ENCODE data around the gene PHOSPHO2.

PHOSPHO2 gene

DNA sequence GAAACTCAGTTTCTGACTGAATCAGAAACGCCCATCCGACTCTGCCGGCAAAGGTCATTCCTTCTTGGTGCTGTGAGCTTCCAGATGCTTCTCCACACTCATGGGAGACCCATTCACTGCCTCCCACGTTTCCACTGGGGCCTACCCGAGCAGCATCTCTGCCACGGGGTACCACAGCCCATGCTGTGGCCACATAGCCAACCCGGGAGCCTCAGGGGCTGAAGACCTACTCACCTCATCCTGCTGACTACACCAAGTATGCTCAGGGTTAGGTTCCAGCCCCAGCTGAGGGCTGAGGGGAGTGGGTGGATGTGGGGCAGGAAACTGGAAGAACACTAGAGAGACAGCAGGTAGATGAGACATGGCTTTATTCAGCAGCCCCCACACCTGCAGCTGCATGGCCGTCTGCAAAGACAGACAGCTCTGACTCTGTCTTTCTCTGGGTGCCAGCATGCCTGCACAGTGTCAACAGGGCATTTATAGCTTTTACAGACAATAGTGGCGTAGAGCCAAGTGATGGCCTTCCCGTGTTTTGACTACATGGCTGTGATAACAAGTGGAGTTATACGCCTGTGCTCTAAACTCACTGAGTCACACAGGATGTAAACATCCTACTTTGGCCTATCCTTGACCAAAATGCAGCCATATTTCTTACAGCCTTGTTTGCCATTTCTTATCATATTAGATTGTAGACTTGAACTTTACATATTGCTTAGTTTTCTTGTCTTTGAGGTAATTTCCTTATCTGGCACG lies 22.8 kb downstream of the PHOSPHO2 start:
- no peak for DNase-seq (ENCODE audit: low read depth in 2 of 2)

DNA sequence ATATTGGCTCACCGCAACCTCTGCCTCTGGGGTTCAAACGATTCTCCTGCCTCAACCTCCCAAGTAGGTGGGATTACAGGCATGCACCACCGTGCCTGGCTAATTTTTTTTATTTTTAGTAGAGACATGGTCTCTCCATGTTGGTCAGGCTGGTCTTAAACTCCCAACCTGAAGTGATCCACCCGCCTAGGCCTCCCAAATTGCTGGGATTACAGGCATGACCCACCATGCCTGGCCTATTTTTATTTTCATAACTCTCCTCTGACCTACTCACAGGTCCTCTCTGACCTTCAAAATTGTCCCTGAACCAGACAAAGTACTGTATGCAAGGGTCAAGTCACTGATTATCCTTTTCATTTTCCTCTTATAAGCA lies 23.4 kb downstream of the PHOSPHO2 start:
- DNase-seq (ENCODE audit: low read depth in 2 of 2): no peak

DNA sequence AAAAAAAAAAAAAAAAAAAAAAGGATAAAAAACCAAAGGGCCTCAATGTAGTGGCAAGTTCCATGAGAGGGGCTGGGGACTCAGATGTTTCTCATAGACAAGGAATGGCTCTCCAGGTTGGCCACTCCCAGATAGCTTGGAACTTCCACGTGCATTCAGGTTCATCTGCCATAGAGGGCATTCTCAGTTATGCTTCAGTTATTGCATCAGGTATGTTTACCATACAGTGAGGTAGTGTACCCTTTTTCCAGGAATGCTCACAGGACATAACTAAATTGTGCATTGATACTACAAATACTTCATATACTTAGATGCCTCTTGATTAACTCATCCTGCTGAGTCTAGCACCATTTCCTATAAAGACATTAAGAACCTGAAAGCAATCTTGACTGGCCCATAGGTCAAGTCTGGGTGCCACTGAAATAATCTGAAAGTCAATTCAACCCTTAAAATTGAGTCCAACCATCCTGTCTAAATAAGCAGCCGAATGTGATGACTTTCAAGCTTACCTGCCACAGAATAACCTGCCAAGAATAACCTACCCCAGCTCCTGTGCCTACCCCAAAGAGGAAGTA lies 24.7 kb downstream of the PHOSPHO2 start:
- no peak for DNase-seq (ENCODE audit: low read depth in 2 of 2)

DNA sequence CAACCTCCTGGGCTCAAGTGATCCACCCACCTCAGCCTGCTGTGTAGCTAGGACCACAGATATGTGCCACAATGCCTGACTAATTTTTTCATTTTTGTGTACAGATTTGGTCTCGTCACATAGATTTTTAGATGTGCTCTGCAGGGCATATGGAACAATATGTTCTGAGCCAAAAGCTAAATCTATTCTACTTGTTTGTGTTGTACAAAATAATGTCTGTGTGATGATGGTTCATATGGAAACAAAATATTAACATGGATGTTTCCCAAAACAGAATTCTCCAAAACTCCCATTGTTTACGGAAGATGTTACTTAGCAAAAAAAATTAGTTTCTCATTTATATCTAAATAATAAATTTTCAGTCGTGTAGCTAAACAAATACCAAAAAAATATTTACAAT lies 26.7 kb downstream of the PHOSPHO2 start:
- DNase-seq (ENCODE audit: low read depth in 2 of 2): no peak

DNA sequence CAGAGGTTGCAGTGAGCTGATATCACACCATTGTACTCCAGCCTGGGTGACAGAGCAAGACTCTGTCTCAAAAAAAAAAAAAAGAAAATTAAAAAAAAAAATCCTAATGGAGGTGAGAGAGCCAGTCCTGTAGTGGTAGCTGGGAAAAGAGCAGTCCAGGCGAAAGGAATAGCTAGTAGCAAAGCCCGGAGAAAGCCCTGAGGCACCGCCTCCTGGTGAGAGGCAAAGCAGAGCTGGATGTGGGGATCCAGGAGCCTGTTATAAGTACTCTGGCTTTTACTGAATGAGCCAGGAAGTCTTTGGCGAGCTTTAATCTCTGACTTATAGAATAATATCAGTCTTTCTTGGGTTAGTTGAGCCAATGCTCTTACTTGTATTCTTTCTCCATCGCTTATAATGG lies 32.8 kb downstream of the PHOSPHO2 start:
- DNase-seq (ENCODE audit: low read depth in 2 of 2): no peak

DNA sequence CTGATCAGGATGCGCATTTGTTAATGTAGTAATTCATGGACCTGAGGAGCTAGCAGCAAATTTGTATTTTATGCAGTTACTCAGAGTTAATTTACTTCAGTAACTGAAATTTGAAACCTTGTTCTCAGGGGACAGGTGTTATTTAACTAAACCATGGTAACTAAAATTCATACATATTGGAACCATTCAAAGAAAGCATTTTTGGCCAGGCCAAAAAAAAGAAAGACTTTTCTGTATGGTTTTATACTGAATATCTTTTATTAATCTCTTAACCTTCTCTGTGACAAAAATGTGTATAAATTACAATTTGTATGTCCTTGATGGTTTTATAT lies 35.0 kb downstream of the PHOSPHO2 start:
- DNase-seq (ENCODE audit: low read depth in 2 of 2): no peak

DNA sequence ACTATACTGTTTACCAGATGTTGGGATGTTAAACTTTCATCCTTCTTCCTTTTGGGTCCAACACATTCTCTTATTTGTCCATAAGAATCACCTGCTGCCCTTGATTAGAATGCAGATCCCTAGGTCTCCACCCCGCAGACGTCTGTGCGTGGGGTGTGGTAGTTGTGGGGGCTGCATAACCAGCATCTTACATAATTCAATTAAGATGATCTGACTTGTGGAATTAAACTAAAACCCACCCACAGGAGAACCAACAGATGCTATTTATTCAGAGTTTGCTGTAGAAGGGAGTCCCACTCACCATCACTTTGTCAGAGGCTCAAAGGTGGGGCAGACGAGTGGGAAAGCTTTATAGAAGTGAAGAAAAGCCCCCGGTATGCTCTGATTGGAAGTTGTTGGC lies 37.8 kb downstream of the PHOSPHO2 start:
- DNase-seq (ENCODE audit: low read depth in 2 of 2): no peak

DNA sequence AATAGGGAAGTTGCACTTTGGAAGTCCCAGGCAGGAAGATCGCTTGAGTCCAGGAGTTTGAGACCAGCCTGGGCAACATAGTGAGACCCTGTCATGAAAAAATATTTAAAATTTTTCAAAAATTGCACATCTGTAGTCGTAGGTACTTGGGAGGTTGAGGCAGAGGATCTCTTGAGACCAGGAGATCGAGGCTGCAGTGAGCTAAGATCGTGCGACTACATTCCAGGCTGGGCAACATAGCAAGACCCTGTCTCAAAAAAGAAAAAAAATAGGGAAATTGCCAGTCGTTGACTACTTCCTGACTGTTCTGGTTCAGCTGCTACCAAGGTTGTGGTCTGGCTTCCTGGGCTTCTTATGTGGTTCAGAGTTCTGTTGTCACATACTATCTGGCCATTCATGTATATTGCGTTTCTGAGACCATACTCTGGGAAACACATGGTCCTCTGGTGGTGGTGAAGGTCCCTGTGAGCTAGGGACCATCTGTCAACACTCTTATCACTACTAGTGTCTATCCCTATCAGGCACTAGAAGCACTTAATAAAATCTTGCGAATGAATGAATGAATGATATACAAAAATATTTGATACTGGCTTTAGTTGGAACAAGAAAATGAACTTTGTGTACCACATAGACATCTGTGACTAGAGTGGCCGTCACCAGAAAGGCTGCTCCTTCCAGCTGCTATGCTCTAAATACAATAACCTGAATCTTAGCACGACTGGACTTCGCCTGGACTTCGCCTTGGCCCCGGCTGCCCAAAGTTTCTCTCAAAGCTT lies 38.5 kb downstream of the PHOSPHO2 start:
- no peak for DNase-seq (ENCODE audit: low read depth in 2 of 2)

DNA sequence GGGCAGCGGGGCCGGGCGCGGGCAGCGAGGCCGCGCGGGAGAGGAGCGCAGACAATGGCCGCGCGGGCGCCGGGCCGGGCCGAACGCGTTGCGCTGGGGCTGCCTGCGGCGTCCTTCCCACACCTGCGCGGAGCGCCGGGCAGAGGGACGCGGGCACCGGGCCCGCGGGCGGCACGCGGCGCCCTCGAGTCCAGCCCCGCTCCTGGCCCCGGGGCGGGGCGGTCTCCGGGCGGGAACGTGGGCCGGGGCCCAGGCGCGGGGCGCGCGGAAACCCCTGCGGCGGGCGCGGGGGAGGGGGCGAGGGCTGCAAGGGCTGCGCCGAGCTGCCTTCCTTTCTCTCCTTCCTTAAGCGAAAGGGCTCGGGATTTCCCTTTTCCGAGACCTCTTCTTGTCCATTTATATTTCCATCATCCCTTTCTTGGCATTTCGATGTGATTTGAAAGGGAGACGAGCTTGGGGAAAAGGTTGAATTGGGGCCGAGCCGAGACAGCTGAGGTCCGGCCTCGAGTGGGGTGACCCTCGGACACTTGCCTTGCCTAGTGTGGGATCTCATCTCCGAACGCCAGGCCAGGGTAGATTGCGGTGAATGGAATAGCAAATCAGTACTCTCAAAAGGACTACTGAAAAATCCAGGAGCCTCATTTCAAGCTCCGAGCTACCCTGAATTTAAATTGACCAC lies 40.0 kb downstream of the PHOSPHO2 start:
- peak in 1 of 2 donors; percentile 14 for DNase-seq (ENCODE audit: low read depth in 2 of 2)

DNA sequence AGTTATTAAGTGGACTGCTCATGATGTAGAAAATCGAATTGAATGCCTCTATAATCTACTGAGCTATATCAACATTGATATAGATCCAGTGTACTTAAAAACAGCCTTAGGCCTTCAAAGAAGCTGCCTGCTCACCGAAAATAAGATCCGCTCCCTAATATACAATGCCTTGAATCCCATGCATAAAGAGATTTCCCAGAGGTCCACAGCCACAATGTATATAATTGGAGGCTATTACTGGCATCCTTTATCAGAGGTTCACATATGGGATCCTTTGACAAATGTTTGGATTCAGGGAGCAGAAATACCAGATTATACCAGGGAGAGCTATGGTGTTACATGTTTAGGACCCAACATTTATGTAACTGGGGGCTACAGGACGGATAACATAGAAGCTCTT lies 41.4 kb downstream of the PHOSPHO2 start:
- DNase-seq (ENCODE audit: low read depth in 2 of 2): no peak

DNA sequence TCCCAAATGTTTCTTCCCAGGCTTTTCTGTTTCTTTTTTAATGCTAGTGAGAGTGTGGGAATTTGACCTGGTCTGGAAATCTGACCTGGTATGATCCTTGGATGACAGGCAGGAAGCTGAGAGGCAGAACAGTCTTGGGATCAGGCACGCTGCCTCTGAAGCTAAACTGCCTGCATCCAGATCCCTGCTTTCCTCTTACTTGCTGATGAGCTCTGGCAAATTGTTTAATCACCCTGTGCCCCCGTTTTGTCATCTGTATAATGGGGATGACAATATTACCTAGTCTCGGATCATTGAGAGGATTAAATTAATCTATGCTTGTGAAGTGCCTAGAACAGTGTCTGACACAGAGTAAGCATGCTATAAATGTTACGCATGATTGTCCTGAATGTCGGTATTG lies 42.6 kb downstream of the PHOSPHO2 start:
- no peak for DNase-seq (ENCODE audit: low read depth in 2 of 2)

DNA sequence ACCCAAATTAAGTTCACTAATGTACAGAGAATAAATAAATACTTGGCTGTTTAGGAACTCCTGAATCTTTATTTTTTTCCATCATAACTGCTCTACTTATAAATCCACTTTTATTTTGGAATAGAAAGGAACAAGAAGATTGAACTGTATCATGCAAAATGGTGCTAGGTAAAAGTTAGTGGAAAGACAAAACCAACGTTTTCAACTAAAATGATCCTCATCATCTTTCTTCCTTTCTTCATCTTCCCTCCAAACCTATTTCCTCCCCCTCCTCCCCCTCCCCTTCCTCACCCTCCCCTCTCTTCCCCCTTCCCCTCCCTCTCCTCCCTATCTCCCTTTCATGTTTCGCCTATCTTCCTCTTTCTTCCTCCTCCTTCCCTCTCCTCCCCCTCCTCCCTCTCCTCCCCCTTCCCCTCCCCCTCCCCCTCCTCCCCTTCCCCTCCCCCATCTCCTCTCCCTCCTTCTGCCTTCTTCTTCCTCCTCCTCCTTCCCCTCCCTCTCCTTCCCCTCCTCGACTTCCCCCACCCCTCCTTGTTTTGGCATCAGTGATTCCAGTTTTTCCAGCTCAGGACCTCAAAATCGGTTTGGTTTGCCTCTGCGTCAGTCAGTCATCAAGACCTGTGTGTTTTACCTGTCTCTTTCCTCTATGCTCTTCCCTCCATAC lies 44.4 kb downstream of the PHOSPHO2 start:
- no peak for DNase-seq (ENCODE audit: low read depth in 2 of 2)

DNA sequence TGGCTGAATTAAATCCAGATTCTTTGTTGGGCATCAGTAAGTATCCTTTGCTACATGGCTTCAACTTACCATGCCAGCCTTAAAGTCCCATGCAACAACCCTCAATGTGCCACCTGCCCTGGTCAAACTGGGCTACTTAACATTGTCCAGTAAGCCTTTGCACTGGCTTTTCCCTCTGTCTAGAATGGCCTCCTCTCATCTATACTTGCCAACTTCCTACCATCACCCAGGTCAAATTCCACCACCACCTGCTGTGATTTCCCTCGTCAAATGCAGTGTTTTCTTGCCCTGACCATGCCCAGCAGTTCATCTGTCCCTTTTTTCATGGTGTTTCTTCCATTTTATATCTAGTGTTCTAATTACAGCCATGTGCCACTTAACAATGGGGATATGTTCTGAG lies 45.1 kb downstream of the PHOSPHO2 start:
- no peak for DNase-seq (ENCODE audit: low read depth in 2 of 2)

DNA sequence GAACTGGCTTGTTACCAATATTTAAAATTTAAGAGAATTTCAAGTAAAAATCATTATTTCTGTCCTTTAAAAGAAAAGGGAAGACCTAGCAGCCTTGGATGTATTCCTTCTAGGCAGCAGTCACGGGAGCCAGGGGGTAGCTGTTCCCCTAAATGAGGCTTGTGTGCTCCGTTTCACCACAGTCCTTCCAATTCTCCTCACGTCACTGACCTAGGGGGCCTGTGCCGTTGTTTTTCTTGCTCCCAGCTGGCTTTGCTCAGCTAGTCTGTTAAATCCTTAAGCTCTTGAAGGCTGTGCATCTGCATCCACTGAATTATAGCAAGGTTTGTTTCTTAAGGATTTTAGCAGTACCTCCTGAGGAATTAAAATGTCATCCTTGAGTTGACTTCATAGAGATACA lies 49.3 kb downstream of the PHOSPHO2 start:
- DNase-seq (ENCODE audit: low read depth in 2 of 2): no peak

DNA sequence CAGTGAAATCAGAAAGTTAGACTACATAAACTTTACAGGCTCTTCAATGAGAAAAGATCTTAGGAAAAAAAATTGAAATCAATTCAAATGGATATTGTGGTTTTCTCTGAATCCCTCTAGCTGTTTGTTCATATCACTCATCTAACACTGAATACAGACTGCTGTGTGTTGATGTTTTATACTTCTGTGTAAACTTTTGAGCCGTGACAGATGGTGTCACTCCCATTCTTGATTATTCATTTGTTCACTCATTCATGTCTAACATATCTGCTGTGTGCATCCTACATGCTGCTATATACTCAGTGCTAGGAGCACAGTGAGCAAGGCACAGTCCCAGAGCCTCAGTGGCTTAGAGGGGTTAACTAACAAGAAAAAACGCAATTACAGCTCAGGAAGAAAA lies 52.0 kb downstream of the PHOSPHO2 start:
- no peak for DNase-seq (ENCODE audit: low read depth in 2 of 2)

DNA sequence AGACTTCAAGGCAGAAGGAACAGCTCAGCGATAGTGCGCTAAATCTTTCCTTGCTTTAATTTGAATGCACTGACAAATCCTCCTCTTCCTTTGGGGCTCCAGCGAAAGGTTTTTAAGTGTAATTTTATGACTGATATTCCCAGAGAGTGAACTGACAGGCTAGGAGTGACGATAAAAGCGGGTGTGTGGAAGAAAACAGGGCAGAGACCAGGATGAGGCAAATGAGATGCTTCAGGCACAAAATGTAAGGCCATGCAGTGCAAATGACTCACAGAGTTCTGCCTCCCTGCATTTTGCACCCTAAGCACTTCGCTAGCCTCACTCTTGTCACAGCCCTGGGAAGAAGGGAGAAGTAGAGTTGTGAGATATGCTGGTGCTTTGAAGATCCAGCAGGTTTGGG lies 54.0 kb downstream of the PHOSPHO2 start:
- no peak for DNase-seq (ENCODE audit: low read depth in 2 of 2)

Measured in stimulated activated CD4-positive, alpha-beta T cell treated with anti-CD3 and anti-CD28 coated beads, Interleukin-1b, Interleukin-23, amount 100 ng/mL, for 4 hours (primary cell).